SK-N-MC (cell line): ENCODE results near the gene OR2L5.

Experiments
- EZH2 ChIP-seq: fragments of 200-600 bp; sonication (generic); IDR thresholded peaks from one replicate; pipeline ENCODE4 v1.6.1; 2017; ENCODE audit warnings: antibody characterized with exemption
- POLR2AphosphoS5 ChIP-seq: IDR thresholded peaks from 2 replicates; pipeline ENCODE4 v1.6.1; 2012; ENCODE audit warnings: mild to moderate bottlenecking, low read depth, low read length, borderline replicate concordance

DNA sequence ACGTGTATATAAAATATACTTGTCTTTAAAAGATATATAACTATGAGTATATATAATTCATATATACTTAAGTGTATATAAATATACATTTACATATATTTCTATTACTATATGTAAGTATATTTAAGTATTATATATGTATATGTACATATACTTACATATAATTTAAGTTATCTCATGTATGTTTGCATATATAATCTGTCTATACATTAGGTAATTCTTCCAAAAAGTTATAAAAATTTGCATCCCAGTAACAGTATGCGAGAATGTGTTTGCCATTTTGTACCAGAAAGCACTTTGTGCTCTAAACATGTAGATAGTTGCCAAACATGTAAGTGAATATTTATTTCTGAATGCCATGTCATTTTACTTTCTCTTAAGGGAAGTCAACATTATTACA lies 48.5 kb upstream of the OR2L5 start, which contains the start of gene OR2AK2:
- no peak for TF ChIP-seq POLR2AphosphoS5
- no peak for TF ChIP-seq EZH2
